HTR-8/SVneo (cell line): Measurements from ENCODE around the gene PTH.

Experiments used
- DNase-seq: peaks from one replicate; pipeline ENCODE4 v3.0.0; 2011; ENCODE audit warnings: low spot score, mixed read lengths; ENCODE audit not compliant: insufficient read length
- FAIRE-seq: peaks from 2 replicates; lab custom pipeline; 2011; peaks lifted over from hg19 to GRCh38; lab: Jason Lieb, UNC

The PTH gene

DNA sequence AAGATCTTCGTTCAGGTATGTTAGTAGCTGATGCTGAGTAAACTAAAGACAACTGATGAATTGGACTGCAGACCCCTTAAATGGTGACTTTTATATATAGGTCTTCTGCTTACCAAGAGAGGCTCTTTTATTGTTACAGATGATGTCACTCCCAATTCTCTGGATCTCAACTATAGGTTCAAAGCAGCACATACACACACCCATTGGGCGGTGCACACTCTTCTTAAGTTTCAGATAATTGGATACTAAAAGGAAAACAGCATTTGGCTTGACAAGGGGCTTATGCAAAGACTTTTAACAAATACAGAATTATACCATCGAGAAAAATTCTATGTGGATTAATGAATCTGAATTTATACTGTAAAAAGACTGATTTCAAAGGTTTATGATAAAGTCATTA is at the start of gene PTH:
Gene PTH (minus strand): TSS at position 69 of the 400 bp plus-strand sequence. CDS start 3,142 bp downstream, outside the sequence.
- FAIRE-seq (no peak), DNase-seq (no peak)

DNA sequence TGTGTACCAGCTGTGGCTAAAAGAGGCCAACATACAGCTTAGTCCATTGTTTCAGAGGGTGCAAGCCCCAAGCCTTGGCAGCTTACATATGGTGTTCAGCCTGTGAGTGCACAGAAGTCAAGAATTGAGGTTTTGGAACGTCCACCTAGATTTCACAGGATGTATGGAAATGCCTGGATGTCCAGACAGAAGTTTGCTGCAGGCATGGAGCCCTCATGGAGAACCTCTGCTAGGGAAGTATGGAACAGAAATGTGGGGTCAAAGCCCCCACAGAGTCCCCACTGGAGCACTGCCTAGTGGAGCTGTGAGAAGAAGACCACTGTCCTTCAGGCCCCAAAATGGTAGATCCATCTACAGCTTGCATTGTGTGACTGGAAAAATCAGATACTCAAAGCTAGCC is 42.2 kb upstream of the PTH start:
- FAIRE-seq (no peak), DNase-seq (no peak)

DNA sequence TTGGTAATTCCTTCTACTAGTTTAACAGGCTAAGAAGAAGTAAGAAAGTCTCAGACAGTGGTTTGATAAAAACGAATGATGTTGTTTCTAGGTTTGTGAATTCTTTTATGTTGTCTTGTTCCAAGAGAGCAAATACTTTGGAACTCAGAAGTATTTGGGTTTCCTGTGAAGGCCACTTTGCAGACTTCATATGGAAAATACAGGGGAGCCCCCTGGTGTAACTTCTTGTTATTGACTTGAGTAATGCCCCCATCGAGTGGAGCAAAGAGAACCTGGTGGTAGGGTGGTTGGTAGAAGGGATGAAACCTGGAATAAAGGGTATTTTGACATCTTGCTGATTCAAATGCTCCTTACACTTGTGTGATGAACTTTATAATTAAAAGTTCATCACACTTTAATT is 40.0 kb upstream of the PTH start:
- FAIRE-seq (no peak), DNase-seq (no peak)

DNA sequence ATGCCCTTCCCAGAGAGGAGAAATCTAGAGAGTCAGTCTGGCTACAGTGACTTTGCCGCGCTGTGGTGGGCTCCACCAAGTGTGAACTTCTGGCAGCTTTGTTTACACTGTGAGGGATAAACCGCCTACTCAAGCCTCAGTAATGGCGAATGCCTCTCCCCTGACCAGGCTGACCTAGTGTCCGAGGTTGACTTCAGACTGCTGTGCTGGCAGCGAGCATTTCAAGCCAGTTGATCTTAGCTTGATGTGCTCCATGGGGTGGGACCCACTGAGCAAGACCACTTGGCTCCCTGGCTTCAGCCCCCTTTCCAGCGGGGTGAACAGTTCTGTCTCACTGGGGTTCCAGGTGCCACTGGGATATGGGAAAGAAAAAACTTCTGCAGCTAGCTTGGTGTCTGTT is 38.6 kb upstream of the PTH start:
- FAIRE-seq (no peak), DNase-seq (no peak)

DNA sequence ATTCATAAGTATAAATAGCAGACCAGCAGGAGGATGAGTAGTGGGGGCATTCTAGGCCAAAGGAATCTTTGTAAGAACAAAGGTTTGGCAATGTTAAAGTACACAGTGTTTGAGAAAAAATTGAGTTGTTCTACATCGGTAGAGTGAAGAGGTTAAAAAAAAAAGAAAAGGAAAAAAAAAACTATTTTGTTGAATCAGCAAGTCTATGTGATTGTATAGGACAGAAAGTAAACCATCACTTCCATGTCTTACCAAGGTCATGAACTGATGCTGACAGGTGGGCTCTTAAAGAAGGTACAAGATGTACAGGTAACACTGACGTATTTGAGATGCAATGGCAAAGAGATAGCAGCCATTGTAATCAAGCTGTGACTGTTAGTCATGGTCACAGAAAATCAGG is 29.5 kb upstream of the PTH start:
- DNase-seq (no peak), FAIRE-seq (no peak)

DNA sequence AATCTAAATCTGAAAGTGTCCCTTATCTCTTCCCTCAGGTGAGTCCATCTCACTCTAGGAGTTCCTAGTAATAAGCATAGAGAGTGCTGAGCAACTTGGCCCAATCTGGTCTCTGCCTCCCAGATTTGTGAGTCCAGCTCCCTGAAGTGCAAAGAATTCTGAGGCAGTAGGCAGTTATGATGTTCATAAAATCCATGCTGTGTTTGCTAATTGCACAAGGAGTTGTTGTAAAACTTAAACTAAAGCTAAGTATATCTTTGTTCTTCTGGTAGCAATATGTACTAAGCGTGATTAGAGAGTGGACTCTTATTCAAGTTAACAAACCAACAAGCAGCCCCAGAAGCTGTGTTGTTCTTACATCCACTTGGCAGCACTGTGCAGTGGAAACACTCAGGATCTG is 7.6 kb upstream of the PTH start:
- FAIRE-seq = no peak
- no peak for DNase-seq

DNA sequence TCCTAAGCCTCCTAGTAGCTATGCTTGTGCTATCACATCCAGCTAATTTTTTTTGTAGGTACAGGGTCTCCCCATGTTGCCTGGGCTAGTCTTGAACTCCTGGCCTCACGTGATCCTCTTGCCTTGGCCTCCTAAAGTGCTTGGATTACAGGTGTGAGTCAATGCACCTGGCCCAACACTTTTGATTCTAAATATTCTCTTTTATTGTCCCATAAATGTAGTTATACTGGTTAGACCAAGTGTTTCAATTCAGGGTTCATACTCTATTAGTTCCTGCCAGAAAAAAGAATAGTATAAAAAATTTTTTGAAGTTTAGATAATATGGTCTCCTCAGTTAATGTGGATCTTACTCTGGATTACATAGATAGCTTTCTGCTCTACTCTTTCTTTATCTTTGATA is 6.7 kb upstream of the PTH start:
- no peak for FAIRE-seq
- no peak for DNase-seq

DNA sequence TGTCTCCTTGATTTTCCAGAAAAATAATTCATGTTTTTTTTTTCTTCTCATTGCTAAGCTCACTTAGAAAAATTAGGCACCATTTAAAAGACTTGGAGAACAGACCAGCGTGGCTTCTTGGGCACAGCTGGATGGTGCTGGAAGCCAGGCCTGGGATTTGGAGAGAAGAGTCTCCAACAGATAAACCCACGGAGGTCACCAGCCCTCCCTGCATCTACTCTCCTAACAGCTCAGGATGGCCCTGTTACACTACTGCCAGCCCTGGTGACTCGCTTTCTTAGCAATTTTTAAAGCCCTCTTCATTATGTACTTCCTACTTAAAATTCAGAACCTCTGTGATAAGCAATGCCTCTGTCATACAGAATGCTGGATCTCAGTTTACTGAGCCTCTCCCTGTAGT is 1.7 kb downstream of the PTH start:
- DNase-seq (no peak), FAIRE-seq (no peak)

DNA sequence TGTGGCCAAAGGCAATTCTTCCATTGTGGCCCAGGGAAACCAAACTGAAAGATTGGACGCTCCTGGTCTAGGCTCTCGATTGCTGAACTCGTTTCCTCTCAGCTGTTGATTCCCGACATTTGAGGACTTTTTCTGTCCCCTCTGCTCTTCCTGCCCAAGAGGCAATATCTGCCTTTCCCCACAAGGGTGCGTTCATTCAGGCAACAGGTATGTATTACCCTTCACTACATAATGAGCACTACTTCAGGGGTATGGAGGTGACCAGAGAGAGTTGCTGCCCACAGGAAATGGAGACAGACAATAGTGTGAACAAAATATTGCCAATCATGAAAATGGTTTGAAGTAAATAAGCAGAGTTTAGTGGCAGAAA is 8.2 kb downstream of the PTH start:
- no peak for DNase-seq
- no peak for FAIRE-seq

DNA sequence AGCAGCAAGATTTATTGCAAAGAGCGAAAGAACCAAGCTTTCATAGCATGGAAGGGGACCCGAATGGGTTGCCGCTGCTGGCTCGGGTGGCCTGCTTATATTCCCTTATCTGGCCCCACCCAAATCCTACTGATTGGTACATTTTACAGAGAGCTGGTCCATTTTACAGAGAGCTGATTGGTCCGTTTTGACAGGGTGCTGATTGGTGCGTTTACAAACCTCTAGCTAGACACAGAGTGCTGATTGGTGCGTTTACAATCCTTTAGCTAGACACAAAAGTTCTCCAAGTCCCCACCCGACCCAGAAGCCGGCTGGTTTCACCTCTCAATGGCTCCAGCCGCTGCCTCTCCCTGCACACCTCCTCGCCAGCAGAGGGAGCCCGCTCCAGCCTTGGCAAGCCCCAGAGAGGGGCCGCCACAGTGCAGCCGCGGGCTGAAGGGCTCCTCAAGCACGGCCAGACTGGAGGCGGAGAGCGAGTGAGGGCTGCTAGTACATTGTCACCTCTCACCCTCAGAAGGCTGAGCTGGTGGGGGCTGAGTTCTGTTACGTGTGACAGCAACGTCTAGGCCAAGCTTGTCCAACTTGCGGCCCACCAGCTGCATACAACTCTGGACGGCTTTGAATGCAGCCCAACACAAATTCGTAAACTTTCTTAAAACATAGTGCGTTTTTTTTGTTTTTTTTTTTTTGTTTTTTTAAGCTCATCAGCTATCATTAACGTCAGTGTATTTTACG is 8.7 kb downstream of the PTH start:
- no peak for DNase-seq
- FAIRE-seq = no peak

DNA sequence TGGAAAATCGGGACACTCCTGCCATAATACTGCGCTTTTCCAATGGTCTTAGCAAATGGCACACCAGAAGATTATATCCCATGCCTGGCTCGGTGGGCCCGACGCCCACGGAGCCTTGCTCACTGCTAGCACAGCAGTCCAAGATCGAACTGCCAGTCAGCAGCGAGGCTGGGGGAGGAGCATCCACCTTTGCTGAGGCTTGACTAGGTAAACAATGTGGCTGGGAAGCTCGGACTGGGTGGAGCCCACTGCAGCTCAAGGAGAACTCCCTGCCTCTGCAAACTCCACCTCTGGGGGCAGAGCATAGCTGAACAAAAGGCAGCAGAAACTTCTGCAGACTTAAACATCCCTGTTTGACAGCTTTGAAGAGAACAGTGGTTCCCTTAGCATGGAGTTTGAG is 15.6 kb downstream of the PTH start:
- no peak for FAIRE-seq

DNA sequence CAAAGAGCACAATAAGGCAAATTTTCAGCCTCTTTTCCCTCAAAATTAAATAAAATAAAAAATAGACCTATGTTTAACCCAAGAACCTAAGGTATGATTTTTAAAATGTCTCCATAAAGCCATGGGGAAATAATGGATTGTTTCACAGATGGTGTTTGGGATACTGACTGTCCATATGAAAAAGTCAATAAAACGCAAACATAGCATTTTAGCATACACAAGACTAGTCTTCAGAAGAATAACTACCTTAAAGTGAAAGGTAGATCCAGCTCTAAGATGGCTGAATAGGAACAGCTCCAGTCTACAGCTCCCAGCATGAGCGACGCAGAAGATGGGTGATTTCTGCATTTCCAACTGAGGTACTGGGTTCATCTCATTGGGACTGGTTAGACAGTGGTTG is 16.1 kb downstream of the PTH start:
- FAIRE-seq (no peak), DNase-seq (no peak)

More for the DNA sequence above, 15.6 kb downstream of the PTH start:
- DNase-seq = no peak

DNA sequence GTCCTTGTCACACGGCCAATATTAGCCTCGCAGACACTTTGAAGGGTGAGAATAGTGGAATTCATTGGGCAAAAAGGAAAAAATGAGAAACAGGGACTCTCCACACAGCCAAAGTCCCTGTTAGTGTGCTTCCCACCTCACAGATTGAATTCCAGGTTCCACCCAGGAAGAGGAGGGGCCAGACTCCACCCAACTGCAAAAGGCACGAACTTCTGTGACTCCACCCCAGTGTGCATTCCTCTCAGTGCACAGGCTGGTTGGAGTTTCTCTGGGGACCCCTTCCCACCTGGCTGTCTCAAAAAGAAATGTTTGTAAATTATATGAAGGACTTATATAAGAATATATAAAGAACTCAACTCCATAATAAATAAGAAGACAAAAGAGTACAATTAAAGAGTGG is 20.7 kb downstream of the PTH start:
- no peak for FAIRE-seq
- no peak for DNase-seq

DNA sequence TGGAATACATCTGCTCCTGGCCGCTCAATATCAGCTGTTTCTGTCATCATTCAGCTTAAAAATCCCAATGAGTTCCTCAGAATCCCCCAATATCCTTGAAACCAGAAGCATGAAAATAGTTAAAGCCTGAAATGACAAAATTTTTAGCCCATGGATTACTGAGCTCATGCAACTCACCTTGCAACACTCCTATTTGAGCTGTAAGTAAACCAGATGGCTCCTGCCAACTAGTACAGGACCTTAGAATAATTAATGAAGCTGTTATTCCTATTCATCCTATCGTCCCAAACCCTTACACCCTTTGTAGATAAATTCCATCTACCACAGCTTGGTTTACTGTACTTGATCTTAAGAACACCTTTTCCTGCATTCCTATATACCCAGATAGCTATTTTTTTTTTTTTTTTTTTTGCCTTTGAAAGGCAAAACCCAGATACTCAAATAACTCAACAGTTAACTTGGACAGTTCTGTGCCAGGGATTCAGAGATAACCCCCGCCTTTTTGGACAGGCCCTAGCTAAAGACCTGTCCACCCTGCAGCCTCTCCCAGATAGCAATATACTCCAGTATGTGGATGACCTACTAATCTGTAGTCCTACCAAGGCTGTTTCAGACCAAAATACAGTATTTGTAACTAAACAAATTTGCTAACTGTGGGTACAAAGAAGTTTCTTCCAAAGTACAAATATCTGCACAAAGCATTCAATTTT is 22.6 kb downstream of the PTH start:
- no peak for FAIRE-seq

DNA sequence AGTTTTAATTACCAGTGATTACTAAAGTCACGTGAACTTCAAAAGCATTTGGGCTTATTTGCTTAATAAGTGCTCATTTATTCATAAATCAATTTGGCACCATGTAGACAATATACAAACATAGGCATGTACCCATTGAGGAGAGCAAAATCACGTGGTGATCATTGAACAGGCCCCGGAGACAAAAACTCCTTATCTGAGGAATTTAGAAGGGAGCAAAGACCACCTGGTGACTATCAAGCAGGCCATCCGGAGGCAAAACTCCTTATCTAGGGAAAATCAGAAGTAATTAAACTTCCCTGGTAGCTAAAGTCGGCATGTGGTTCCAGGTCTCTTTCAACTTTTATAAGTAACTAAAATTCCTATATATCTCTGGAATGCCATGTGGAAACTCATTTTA is 27.0 kb downstream of the PTH start:
- FAIRE-seq = no peak
- no peak for DNase-seq

More for the DNA sequence above, 22.6 kb downstream of the PTH start:
- no peak for DNase-seq

DNA sequence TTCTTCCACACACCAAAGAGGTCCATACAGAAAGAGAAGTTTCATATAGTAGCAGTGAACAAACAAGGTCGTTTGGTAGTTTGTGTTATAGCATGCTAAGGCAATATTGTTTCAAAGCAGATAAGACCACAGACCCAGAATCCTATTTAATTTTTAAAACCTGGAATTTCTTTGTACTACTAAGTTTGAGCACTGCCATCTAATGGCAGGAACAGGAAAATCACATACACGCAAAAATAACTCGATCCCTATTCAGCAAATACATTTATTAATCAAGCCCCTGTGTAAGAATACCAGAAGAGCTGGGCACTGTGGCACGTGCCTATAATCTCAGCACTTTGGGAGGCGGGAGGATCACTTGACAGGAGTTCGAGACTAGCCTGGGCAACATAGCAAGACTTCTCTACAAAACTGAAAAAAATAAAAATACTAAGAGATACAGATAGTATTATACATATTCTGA is 29.9 kb downstream of the PTH start:
- FAIRE-seq (no peak), DNase-seq (peak; percentile 45)

DNA sequence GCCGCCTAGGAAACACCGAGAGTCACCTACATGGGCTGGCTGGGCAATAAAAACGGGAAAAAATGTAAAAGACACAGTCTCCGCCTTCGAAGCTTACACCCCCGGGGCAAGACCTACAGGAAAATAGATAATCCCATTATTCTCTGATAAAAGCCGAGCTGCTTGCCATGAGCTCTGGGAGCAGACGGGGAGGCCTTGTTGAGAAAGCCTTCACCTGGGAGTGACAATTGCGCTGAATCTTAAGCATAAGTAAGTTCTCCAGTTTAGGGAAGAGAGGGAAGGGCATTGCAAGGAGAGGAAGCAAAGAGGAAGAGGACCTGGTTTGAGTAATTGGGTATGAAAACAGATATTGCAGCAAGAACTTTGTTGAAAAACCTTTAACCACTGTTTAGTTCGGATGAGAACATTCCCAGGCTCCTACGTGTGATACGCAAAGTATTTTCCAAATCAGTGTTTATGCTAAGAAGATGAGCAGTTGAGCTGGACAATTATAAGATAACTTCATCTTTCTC is 32.0 kb downstream of the PTH start:
- no peak for FAIRE-seq
- no peak for DNase-seq

DNA sequence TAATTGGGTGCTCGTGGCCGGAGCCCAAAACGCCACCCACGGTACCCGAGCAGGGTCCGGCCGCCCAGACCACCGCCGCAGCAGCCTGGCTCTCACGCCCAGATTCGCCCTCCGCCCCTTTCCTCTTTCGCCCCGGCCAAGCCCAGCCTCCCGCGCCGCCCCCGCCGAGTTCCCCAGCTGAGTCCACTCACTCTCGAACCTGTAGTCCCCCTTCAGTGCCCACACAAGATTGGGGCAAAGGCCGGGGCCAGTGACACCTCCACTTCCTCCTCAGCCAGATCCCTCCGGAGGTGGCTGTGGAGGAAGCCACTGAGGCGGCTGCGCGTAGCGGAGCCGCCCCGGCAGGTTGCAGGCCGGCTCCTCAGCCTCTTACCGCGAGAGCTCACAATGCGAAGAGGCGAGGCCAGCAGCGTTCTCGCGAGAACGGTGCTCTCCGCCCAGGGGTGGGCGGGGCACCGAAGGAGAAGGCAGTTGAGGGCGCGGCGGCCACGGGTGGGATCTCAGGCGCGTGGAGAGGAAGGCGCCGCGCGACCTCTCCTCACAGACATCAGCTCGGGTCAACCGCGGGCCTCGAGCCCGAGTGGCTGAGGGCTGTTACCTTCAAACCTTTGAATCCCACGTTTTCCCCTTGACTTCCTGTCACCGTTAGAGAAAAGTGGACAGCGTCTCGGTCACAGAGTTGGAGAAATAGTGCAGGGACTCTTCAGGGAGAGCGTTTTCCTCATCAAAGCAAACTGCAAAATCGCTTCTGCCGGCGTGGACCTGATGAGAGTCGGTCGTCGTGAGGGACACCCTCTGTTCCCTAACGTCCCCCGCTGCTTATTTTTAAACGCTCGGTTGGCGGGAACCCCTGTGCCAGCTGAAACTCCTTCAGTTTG is 32.7 kb downstream of the PTH start, which contains the start of gene BTBD10:
Gene BTBD10 (minus strand): TSS at position 322 of the 878 bp plus-strand sequence. CDS start 18,098 bp downstream, outside the sequence.
- FAIRE-seq (peak; percentile 84), DNase-seq (peak; percentile 89)

DNA sequence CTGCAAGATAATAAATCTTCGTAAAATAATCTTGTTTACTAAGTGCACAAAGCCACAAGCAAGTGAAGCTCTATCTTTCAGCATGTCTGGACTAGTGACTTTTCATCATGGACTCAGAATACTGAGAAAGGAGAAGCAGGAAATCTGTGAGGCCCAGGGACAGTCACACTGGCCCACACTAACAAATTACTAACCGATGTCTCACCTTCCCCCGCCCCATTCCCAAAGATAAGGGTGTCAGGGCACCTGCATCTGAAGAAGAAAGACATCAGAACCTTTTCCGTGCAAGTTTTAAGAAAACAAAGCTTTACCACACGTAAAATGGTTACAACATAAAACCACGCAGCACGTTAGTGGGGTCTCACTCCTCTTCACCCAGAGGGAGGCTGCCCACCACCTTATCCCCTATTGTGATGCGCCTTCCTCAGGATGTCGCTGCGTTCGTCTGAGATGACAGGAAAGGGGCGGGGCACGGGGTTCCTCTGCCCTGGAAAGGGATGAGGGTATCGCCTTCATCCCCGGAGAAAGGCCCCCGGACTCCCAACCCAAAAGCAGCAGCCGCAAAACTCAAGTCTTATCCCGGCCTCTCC is 33.4 kb downstream of the PTH start:
- peak; percentile 20 for FAIRE-seq

DNA sequence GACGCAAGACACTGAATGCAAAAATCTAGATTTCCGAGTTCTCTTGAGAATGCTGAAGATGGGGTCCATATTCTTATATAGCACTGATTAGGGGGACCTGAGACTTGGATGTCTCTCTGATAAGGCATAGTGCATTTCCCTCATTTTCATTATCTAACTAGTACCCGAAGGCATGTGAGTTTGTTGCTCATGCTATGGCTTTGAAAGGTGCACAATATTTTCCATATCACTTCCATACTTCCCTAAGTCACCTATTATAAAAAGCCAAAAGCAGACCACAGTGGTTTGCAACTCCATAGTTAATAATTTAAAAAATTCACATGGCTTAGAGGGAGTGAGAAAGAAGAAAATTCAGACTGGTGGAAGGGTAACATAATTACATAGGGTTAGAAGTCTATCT is 34.5 kb downstream of the PTH start:
- no peak for FAIRE-seq
- no peak for DNase-seq

More for the DNA sequence above, 33.4 kb downstream of the PTH start:
- DNase-seq = peak; percentile 55
